PC-3 (cell line): Measurements from ENCODE around the gene ARID3C.

Experiments
- CTCF ChIP-seq: fragments of 300-600 bp; sonication (generic); conservative IDR thresholded peaks from 2 replicates; pipeline ENCODE4 v1.5.1; 2017; ENCODE audit warnings: antibody characterized with exemption, low read depth, mild to moderate bottlenecking, low read length
- EZH2 ChIP-seq: fragments of 300-600 bp; sonication (generic); IDR thresholded peaks from one replicate; pipeline ENCODE4 v1.6.1; 2017; ENCODE audit warnings: antibody characterized with exemption, mild to moderate bottlenecking, low read length; ENCODE audit not compliant: unreplicated experiment

- no peak for TF ChIP-seq CTCF
- TF ChIP-seq EZH2 = no peak
These were observed 41.1 kb upstream of the ARID3C start for GRCh38 chr9:34669809-34670562.
